B cell (primary cell): ENCODE measurements around the gene FRMD4B. TPM values are rescaled to one million over a fixed set of nuclear protein-coding genes. Genes with fewer than 3 reads are reported as not detected.

Experiments used
- ATAC-seq: fragments of 200-7000 bp; cut with Tn5 transposase; one replicate; pipeline ENCODE4 v1.10.0; 2021; ENCODE audit warnings: low read depth, mild to moderate bottlenecking, moderate number of reproducible peaks, moderate library complexity
- CTCF ChIA-PET: fragments of 350-600 bp; sonication (Branson Sonifier 250); formaldehyde crosslinking; loops from one replicate; lab custom pipeline; 2021; ENCODE audit warnings: antibody characterized with exemption, inconsistent platforms; lab: Charles Lee
- POLR2A ChIA-PET: fragments of 350-600 bp; sonication (Branson Sonifier 250); formaldehyde crosslinking; loops from one replicate; lab custom pipeline; 2021; ENCODE audit warnings: antibody characterized with exemption; lab: Charles Lee
- DNase-seq: peaks from one replicate; pipeline ENCODE4 v3.0.0; 2013
- H2AFZ ChIP-seq: 2 replicates; pipeline ENCODE4 v1.6.1; 2012; ENCODE audit warnings: mild to moderate bottlenecking, low read depth, low read length; ENCODE audit not compliant: insufficient read depth, poor library complexity, severe bottlenecking
- H3K27ac ChIP-seq, 2 donors: 1 replicate in 1 of 2; 2 replicates in 1 of 2; pipeline ENCODE4 v1.5.1; 2012 to 2013; ENCODE audit warnings: low read length in 2 of 2, mild to moderate bottlenecking in 2 of 2, moderate library complexity in 1 of 2
- H3K27me3 ChIP-seq, 4 experiments: fragments of 200-600 bp in 1 of 4; sonication (generic) in 1 of 4; replicated peaks in 1 of 4; 1 replicate in 2 of 4; 2 replicates in 2 of 4; pipeline versions ENCODE4 v1.6.1 to v1.7.0; 2013 to 2016; ENCODE audit warnings: low read length in 3 of 4, mild to moderate bottlenecking in 2 of 4, mixed read lengths in 1 of 4, moderate library complexity in 1 of 4; ENCODE audit not compliant: insufficient read depth in 4 of 4, control insufficient read depth in 3 of 4; ENCODE audit errors: control extremely low read depth in 1 of 4
- H3K36me3 ChIP-seq, 2 experiments: replicated peaks in 1 of 2; 1 replicate in 1 of 2; 2 replicates in 1 of 2; pipeline versions ENCODE4 v1.6.1 to v1.7.1; 2013; ENCODE audit warnings: low read length in 1 of 2; ENCODE audit not compliant: insufficient read depth in 2 of 2, control insufficient read depth in 1 of 2; ENCODE audit errors: control extremely low read depth in 1 of 2, extremely low read depth in 1 of 2
- H3K4me1 ChIP-seq, 2 donors: fragments of 200-600 bp in 1 of 2; sonication (generic) in 1 of 2; 1 replicate in 1 of 2; 2 replicates in 1 of 2; pipeline versions ENCODE4 v1.5.1 to v1.6.1; 2013 to 2017; ENCODE audit warnings: low read length in 2 of 2; ENCODE audit not compliant: control insufficient read depth in 2 of 2, insufficient read depth in 2 of 2
- H3K4me2 ChIP-seq: replicated peaks from 2 replicates; pipeline ENCODE3; 2012; ENCODE audit warnings: mild to moderate bottlenecking, low read depth, low read length; ENCODE audit not compliant: poor library complexity, severe bottlenecking
- H3K4me3 ChIP-seq, 5 experiments: fragments of 200-600 bp in 1 of 5; sonication (generic) in 1 of 5; 1 replicate in 3 of 5; 2 replicates in 2 of 5; pipeline versions ENCODE4 v1.5.1 to v1.7.0; 2011 to 2016; ENCODE audit warnings: low read length in 4 of 5, mild to moderate bottlenecking in 4 of 5, low read depth in 2 of 5, control low read depth in 1 of 5, moderate library complexity in 1 of 5; ENCODE audit not compliant: insufficient read depth in 1 of 5; ENCODE audit errors: control extremely low read depth in 1 of 5, extremely low read depth in 1 of 5
- H3K79me2 ChIP-seq: fragments of 200-600 bp; sonication (generic); one replicate; pipeline ENCODE4 v1.6.0; 2016; ENCODE audit warnings: low read length; ENCODE audit not compliant: control insufficient read depth, insufficient read depth
- H3K9ac ChIP-seq: fragments of 200-600 bp; sonication (generic); 2 replicates; pipeline ENCODE4 v1.6.1; 2017; ENCODE audit warnings: mild to moderate bottlenecking, low read length, moderate library complexity
- H3K9me3 ChIP-seq, 3 donors: one replicate each; pipeline versions ENCODE4 v1.6.1 to v1.7.1; 2013; ENCODE audit warnings: low read length in 2 of 3; ENCODE audit not compliant: control insufficient read depth in 2 of 3, insufficient read depth in 1 of 3; ENCODE audit errors: control extremely low read depth in 1 of 3
- H4K20me1 ChIP-seq: 2 replicates; pipeline ENCODE4 v1.6.0; 2012; ENCODE audit warnings: mild to moderate bottlenecking, low read length; ENCODE audit not compliant: insufficient read depth, control insufficient read depth, poor library complexity, severe bottlenecking
- H3K27ac Mint-ChIP-seq: one replicate; pipeline ENCODE4 v1.8.0; 2021; ENCODE audit warnings: mixed read lengths
- H3K27me3 Mint-ChIP-seq: one replicate; pipeline ENCODE4 v1.8.0; 2021; ENCODE audit warnings: mixed read lengths
- H3K4me1 Mint-ChIP-seq: one replicate; pipeline ENCODE4 v1.8.0; 2021; ENCODE audit warnings: mixed read lengths
- H3K4me3 Mint-ChIP-seq: one replicate; pipeline ENCODE4 v1.8.0; 2021; ENCODE audit warnings: mixed read lengths
- H3K9me3 Mint-ChIP-seq: one replicate; pipeline ENCODE4 v1.8.0; 2022; ENCODE audit warnings: mixed read lengths; ENCODE audit not compliant: insufficient read depth
- EZH2 ChIP-seq: IDR thresholded peaks from 2 replicates; pipeline ENCODE4 v1.6.1; 2012; ENCODE audit warnings: borderline replicate concordance, low read depth, mild to moderate bottlenecking, moderate library complexity, low read length; ENCODE audit not compliant: insufficient read depth, poor library complexity, severe bottlenecking
- WGBS: methylation state at CpG from one replicate; pipeline ENCODE4 v1.1.5; 2013; ENCODE audit warnings: missing lambda C conversion rate; ENCODE audit not compliant: insufficient coverage; 5-methylcytosine and 5-hydroxymethylcytosine counted together
- intact Hi-C: fragments of 100-400 bp; cut with micrococcal nuclease; formaldehyde crosslinking; loops from one replicate; pipeline ENCODE4 v1.10.0; 2022
- polyA plus RNA-seq: library from polyadenylated mRNA; depleted of rRNA; stranded (reverse); fragments of >200 nt; gene quantifications from 2 replicates; pipeline ENCODE4 v1.2.3, GENCODE V29; 2012
- total RNA-seq, 2 donors: library from RNA; stranded (reverse); fragments of 120-200 nt in 1 of 2; gene quantifications; 1 replicate in 1 of 2; 2 replicates in 1 of 2; pipeline versions ENCODE4 v1.2.3 to v1.2.4, GENCODE V29; 2013 to 2022
- TF ChIP-seq, protein P1 (sequence below): fragments of 200-600 bp; IDR thresholded peaks from one replicate; pipeline ENCODE4 v1.8.0; 2022; ENCODE audit warnings: antibody characterized with exemption, mild to moderate bottlenecking

FRMD4B gene
- total and polyA plus RNA-seq, 2 donors (not counting 1 experiment from before 2014, with no cell fraction given), result 0.06 to 0.20 TPM

DNA sequence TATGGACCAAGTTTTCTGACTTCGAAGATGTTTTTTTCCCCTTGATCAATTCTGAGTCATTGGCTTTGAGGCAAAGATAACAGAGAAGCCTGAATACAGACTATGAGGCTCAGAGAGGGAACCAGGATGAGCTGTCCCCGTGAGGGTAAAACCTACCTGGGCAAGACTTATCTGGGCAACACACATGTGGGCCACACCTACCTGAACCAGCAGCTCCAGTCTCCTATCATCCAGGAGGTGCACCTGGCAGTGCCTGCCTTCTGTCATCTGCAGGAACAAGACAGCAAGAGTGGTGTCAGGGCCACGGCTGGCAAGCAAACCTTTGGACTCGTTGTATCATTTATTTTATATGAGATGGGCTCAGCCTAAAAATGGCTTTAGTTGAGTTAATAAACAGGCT is 72.6 kb downstream of the FRMD4B start:
- peaks cover 0 to 4% (median 0%) of the 10 kb centered on the region in 3 donors for H3K9me3 ChIP-seq
- WGBS, result 62% methylated on average over 3 of the region's 4 CpGs
- H2AFZ ChIP-seq, result no peak overlapping the region
- Mint-ChIP-seq H3K4me3 (no peak overlapping the region), H3K27ac (no peak overlapping the region), H3K27me3 (no peaks in the 10 kb centered on the region), H3K9me3 (no peaks in the 10 kb centered on the region), H3K4me1 (no peaks in the 10 kb centered on the region)
- ChIA-PET CTCF (interaction anchor here (1.3 kb wide), 1 partner anchor 192 kb away, joined by 3 read pairs; no protein-coding TSS in a partner anchor), POLR2A (no interaction called here)
- no peaks in the 10 kb centered on the region for H4K20me1 ChIP-seq
- ATAC-seq, result no peak
- H3K27me3 ChIP-seq, result no peaks in the 10 kb centered on the region
- intact Hi-C loops, result no loop called here
- no peak overlapping the region for H3K9ac ChIP-seq
- no peaks in the 10 kb centered on the region for H3K4me1 ChIP-seq
- TF ChIP-seq, protein P1, sequence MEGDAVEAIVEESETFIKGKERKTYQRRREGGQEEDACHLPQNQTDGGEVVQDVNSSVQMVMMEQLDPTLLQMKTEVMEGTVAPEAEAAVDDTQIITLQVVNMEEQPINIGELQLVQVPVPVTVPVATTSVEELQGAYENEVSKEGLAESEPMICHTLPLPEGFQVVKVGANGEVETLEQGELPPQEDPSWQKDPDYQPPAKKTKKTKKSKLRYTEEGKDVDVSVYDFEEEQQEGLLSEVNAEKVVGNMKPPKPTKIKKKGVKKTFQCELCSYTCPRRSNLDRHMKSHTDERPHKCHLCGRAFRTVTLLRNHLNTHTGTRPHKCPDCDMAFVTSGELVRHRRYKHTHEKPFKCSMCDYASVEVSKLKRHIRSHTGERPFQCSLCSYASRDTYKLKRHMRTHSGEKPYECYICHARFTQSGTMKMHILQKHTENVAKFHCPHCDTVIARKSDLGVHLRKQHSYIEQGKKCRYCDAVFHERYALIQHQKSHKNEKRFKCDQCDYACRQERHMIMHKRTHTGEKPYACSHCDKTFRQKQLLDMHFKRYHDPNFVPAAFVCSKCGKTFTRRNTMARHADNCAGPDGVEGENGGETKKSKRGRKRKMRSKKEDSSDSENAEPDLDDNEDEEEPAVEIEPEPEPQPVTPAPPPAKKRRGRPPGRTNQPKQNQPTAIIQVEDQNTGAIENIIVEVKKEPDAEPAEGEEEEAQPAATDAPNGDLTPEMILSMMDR, result no peak
- no peak for TF ChIP-seq EZH2
- H3K4me2 ChIP-seq, result no peak overlapping the region
- DNase-seq, result no peak
- H3K36me3 ChIP-seq, result no peaks in the 10 kb centered on the region
- no peak overlapping the region for H3K27ac ChIP-seq
- H3K4me3 ChIP-seq, result no peak overlapping the region
- H3K79me2 ChIP-seq, result no peaks in the 10 kb centered on the region

DNA sequence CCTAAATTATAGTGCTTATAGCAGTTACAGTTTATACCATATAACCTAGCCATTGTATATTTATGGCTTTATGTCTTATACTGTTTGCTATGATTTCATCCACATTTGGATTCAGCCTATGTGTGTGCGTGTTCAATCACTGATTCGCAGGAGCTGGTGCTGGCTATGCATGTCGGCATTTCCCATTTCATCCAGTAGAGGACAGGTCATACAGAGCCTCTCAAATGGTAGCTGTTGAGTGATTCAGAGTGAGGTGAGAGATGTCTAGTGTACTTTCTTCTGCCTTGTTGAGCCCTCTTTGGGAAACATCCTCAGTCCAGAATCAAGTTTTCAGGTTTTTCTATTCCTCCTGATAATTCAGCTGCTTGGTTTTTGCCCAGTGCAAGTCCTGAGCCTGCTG is 76.1 kb downstream of the FRMD4B start:
- no peak overlapping the region for H2AFZ ChIP-seq
- H3K27me3 Mint-ChIP-seq, result no peaks in the 10 kb centered on the region
- H3K4me3 ChIP-seq, result no peak overlapping the region
- intact Hi-C loops, result loop anchor here (10.0 kb wide), 1 partner anchor 415 kb away; no protein-coding TSS in a partner anchor
- H3K79me2 ChIP-seq, result no peaks in the 10 kb centered on the region
- CTCF ChIA-PET, result interaction anchor here (1.0 to 1.1 kb wide), 2 partner anchors 11 to 188 kb away, joined by 3 to 5 read pairs; no protein-coding TSS in a partner anchor
- H3K4me1 ChIP-seq, result no peaks in the 10 kb centered on the region
- no peaks in the 10 kb centered on the region for H3K36me3 ChIP-seq
- no peak overlapping the region for H3K27ac Mint-ChIP-seq
- H4K20me1 ChIP-seq, result no peaks in the 10 kb centered on the region
- POLR2A ChIA-PET, result no interaction called here
- ATAC-seq (no peak), DNase-seq (no peak)
- TF ChIP-seq, protein P1, result no peak
- TF ChIP-seq EZH2, result no peak
- H3K4me2 ChIP-seq, result no peak overlapping the region
- no peak overlapping the region for H3K4me3 Mint-ChIP-seq
- peaks cover 3% of the 10 kb centered on the region for H3K4me1 Mint-ChIP-seq
- WGBS, result 97% methylated on average over 3 of the region's 3 CpGs
- no peaks in the 10 kb centered on the region for H3K27me3 ChIP-seq
- H3K9ac ChIP-seq, result no peak overlapping the region
- no peaks in the 10 kb centered on the region for H3K9me3 Mint-ChIP-seq
- no peak overlapping the region for H3K27ac ChIP-seq
- peaks cover 0 to 4% (median 0%) of the 10 kb centered on the region in 3 donors for H3K9me3 ChIP-seq
